Measurements from ENCODE around the gene GPR39. TPM values are rescaled to one million over a fixed set of nuclear protein-coding genes. Genes with fewer than 3 reads are reported as not detected.

GPR39 gene
- polyA plus RNA-seq, 2 of the 4 experiments (the other 2 are of a cell fraction), result 11.3 to 11.8 TPM

GRCh38 chr2:132559921-132560320 is 143.3 kb downstream of the GPR39 start:
- Histone ChIP-seq H3K4me1 (no peaks in the 10 kb centered on the region), H3K4me2 (no peak overlapping the region), H3K27ac (no peak overlapping the region), H3K9me3 (no peaks in the 10 kb centered on the region), H3K4me3 (no peak overlapping the region)
- ATAC-seq (no peak), DNase-seq (ENCODE audit: low read depth in 1 of 2, low spot score in 1 of 2) (no peak), FAIRE-seq (no peak)
- TF ChIP-seq CEBPB (IDR thresholded peaks at IDR 0.05) (no peak), SREBF2 (IDR thresholded peaks at IDR 0.05) (no peak), HOXA7 (CRISPR knock-in tag; IDR thresholded peaks at IDR 0.05) (no peak), CHD4 (IDR thresholded peaks at IDR 0.05; ENCODE audit: borderline replicate concordance) (no peak), CBX2 (IDR thresholded peaks at IDR 0.05; ENCODE audit: borderline replicate concordance, low read depth) (no peak), ZNF302 (CRISPR knock-in tag; IDR thresholded peaks at IDR 0.05) (no peak), RFX5 (IDR thresholded peaks at IDR 0.05) (no peak), EHF (CRISPR knock-in tag; IDR thresholded peaks at IDR 0.05) (no peak), GATA3 (IDR thresholded peaks at IDR 0.05; ENCODE audit: borderline replicate concordance) (no peak), TP53 (CRISPR knock-in tag; IDR thresholded peaks at IDR 0.05) (no peak), CTCF (IDR thresholded peaks at IDR 0.05) (no peak), BHLHE40 (IDR thresholded peaks at IDR 0.05; ENCODE audit: low read depth, low read length) (no peak), MAZ (IDR thresholded peaks at IDR 0.05; ENCODE audit: borderline replicate concordance, low read depth, low read length) (no peak), ELK1 (IDR thresholded peaks at IDR 0.05; ENCODE audit: low read depth, low read length) (no peak), FOSL2 (IDR thresholded peaks at IDR 0.05) (no peak), FOSL2 (CRISPR knock-in tag; IDR thresholded peaks at IDR 0.05) (no peak)
- ChIA-PET CTCF (interaction anchor here (1.6 to 1.8 kb wide), 3 partner anchors 13 to 17 kb away, joined by 4 to 7 read pairs (median 4); no protein-coding TSS in a partner anchor), POLR2A (no interaction called here)
- WGBS (ENCODE audit: missing lambda C conversion rate), result 95% methylated on average over 2 of the region's 2 CpGs

- H3K9me3 ChIP-seq, result no peaks in the 10 kb centered on the region
- no peak overlapping the region for H3K4me3 ChIP-seq
- FAIRE-seq (no peak), ATAC-seq (no peak; a peak in 1 of 6 replicates), DNase-seq (ENCODE audit: low read depth in 1 of 2, low spot score in 1 of 2) (no peak)
- POLR2A ChIA-PET, result no interaction called here
- H3K27ac ChIP-seq, result no peak overlapping the region
- WGBS (ENCODE audit: missing lambda C conversion rate), result 94% methylated on average over 2 of the region's 2 CpGs
- no peaks in the 10 kb centered on the region for H3K4me1 ChIP-seq
- TF ChIP-seq ZSCAN20 (CRISPR knock-in tag; IDR thresholded peaks at IDR 0.05) (no peak), NR3C1 (IDR thresholded peaks at IDR 0.05) (no peak)
- no peak overlapping the region for H3K4me2 ChIP-seq
- CTCF ChIA-PET, result interaction anchor here (0.6 to 1.8 kb wide), 4 partner anchors 10 to 523 kb away, joined by 3 to 7 read pairs (median 4); no protein-coding TSS in a partner anchor
Observed at GRCh38 chr2:132560562-132560961, 144.0 kb downstream of the GPR39 start.

GRCh38 chr2:132562245-132562644 is 145.6 kb downstream of the GPR39 start:
- TF ChIP-seq E2F6 (IDR thresholded peaks at IDR 0.05; ENCODE audit: borderline replicate concordance, low read depth) (no peak), RCOR1 (IDR thresholded peaks at IDR 0.05; ENCODE audit: low read depth, low read length) (no peak), POLR2A (IDR thresholded peaks at IDR 0.05; ENCODE audit: low read length) (no peak), ATOH8 (CRISPR knock-in tag; IDR thresholded peaks at IDR 0.05; ENCODE audit: low read depth) (no peak), CTCF (IDR thresholded peaks at IDR 0.05) (no peak), BHLHE40 (IDR thresholded peaks at IDR 0.05; ENCODE audit: low read depth, low read length) (no peak), ZNF302 (CRISPR knock-in tag; IDR thresholded peaks at IDR 0.05) (no peak)
- Histone ChIP-seq H3K27ac (no peak overlapping the region), H3K4me2 (no peak overlapping the region), H3K4me1 (no peaks in the 10 kb centered on the region), H3K9me3 (no peaks in the 10 kb centered on the region), H3K4me3 (no peak overlapping the region)
- 81% methylated on average over 4 of the region's 4 CpGs for WGBS (ENCODE audit: missing lambda C conversion rate)
- ChIA-PET CTCF (interaction anchor here (2.2 kb wide), 1 partner anchor 15 kb away, joined by 8 read pairs; no protein-coding TSS in a partner anchor), POLR2A (no interaction called here)
- ATAC-seq, result no peak
- no peak for FAIRE-seq
- DNase-seq (ENCODE audit: low read depth in 1 of 2, low spot score in 1 of 2), result no peak

All from A549 (cell line).